NCI-H1105 (cell line): ENCODE data around the gene BCOR.

ENCODE experiments used
- DNase-seq: peaks from one replicate; lab custom pipeline; 2025; lab: John Stamatoyannopoulos, UW

The BCOR gene

GRCh38 chrX:40003428-40004245 is 94.1 kb downstream of the BCOR start:
- no peak for DNase-seq

- DNase-seq: no peak
These were observed 94.7 kb downstream of the BCOR start for GRCh38 chrX:40003071-40003427.
